A673 (cell line): ENCODE results near the gene ATP8A2. TPM values are rescaled to one million over a fixed set of nuclear protein-coding genes. Genes with fewer than 3 reads are reported as not detected.

Experiments used
- BruUV-seq: library from RNA; stranded (reverse); fragments of 400-500 nt; replicated peaks from 2 replicates; lab custom pipeline; 2021; lab: Mats Ljungman, UMichigan
- CTCF ChIA-PET: fragments of 300-600 bp; sonication (Branson Sonifier 250); formaldehyde crosslinking; loops from one replicate; lab custom pipeline; 2022; ENCODE audit warnings: antibody characterized with exemption; lab: Charles Lee
- POLR2A ChIA-PET: fragments of 300-600 bp; sonication (Branson Sonifier 250); formaldehyde crosslinking; loops from one replicate; lab custom pipeline; 2022; ENCODE audit warnings: antibody characterized with exemption; ENCODE audit not compliant: low non-redundant PET; lab: Charles Lee
- DNase-seq: peaks from one replicate; pipeline ENCODE4 v3.0.0-alpha.2; 2015; ENCODE audit warnings: low spot score
- H3K27ac ChIP-seq: fragments of 200-600 bp; sonication (generic); 2 replicates; pipeline ENCODE4 v1.5.1; 2016; ENCODE audit warnings: mixed run types, low read depth, mild to moderate bottlenecking, mixed read lengths, antibody characterized with exemption, low read length; ENCODE audit not compliant: poor library complexity, severe bottlenecking
- H3K27me3 ChIP-seq: fragments of 200-600 bp; sonication (generic); replicated peaks from 2 replicates; pipeline ENCODE4 v1.6.1; 2017; ENCODE audit warnings: mixed run types, low read depth, mild to moderate bottlenecking, mixed read lengths, antibody characterized with exemption, low read length; ENCODE audit not compliant: insufficient read depth, poor library complexity
- H3K36me3 ChIP-seq: fragments of 200-600 bp; sonication (generic); 2 replicates; pipeline ENCODE4 v1.6.1; 2016; ENCODE audit warnings: mixed run types, mild to moderate bottlenecking, mixed read lengths, antibody characterized with exemption, low read length; ENCODE audit not compliant: insufficient read depth, poor library complexity, severe bottlenecking
- H3K4me1 ChIP-seq: fragments of 200-600 bp; sonication (generic); 2 replicates; pipeline ENCODE4 v1.6.1; 2017; ENCODE audit warnings: mixed run types, mild to moderate bottlenecking, mixed read lengths, antibody characterized with exemption, low read length; ENCODE audit not compliant: insufficient read depth, poor library complexity, severe bottlenecking
- H3K4me3 ChIP-seq: fragments of 200-600 bp; sonication (generic); 2 replicates; pipeline ENCODE4 v1.5.1; 2016; ENCODE audit warnings: low read depth, mixed run types, mild to moderate bottlenecking, mixed read lengths, low read length; ENCODE audit not compliant: poor library complexity, severe bottlenecking
- H3K9me3 ChIP-seq: fragments of 200-600 bp; sonication (generic); 2 replicates; pipeline ENCODE4 v1.6.1; 2016; ENCODE audit warnings: mixed run types, low read depth, mild to moderate bottlenecking, mixed read lengths, antibody characterized with exemption, low read length; ENCODE audit not compliant: poor library complexity, severe bottlenecking
- CTCF ChIP-seq: fragments of 300-800, 200-600 bp; sonication (generic); conservative IDR thresholded peaks from 2 replicates; pipeline ENCODE4 v1.5.1; 2017; ENCODE audit warnings: low read depth, mild to moderate bottlenecking, antibody characterized with exemption, low read length, moderate library complexity, mixed read lengths
- EZH2 ChIP-seq: fragments of 200-600 bp; sonication (generic); IDR thresholded peaks from 2 replicates; pipeline ENCODE4 v1.6.1; 2017; ENCODE audit warnings: borderline replicate concordance, low read depth, mild to moderate bottlenecking, mixed read lengths, antibody characterized with exemption, low read length; ENCODE audit not compliant: poor library complexity, severe bottlenecking
- intact Hi-C: fragments of 100-400 bp; cut with micrococcal nuclease; formaldehyde crosslinking; loops from one replicate; pipeline ENCODE4 v1.10.0; 2022; ENCODE audit not compliant: unreplicated experiment
- total RNA-seq: library from RNA; stranded (reverse); gene quantifications from 2 replicates; pipeline ENCODE4 v1.2.3, GENCODE V29; 2021

ATP8A2 gene
- total RNA-seq, 1 experiment from 2014 or later: 0.92 TPM

DNA sequence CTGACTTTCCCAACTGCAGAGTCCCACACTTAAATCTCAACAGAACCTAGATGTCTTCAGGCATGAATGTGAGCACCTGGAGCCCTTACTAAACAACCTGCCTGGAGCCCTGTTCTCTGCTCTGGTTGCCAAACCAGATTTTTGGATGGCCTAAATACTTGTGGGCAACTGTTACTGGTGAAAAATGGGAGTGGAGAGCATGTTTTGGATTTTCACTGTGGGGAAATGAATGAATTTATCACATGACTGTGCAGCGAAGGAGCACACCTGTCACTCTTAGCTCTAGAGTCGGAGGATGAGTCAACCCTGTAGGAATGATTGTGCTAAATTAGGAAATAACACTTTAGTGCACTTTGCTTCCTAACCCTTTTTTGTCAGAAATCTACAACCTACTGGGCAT lies 649.7 kb downstream of the ATP8A2 start:
- CTCF ChIA-PET: no interaction called here

DNA sequence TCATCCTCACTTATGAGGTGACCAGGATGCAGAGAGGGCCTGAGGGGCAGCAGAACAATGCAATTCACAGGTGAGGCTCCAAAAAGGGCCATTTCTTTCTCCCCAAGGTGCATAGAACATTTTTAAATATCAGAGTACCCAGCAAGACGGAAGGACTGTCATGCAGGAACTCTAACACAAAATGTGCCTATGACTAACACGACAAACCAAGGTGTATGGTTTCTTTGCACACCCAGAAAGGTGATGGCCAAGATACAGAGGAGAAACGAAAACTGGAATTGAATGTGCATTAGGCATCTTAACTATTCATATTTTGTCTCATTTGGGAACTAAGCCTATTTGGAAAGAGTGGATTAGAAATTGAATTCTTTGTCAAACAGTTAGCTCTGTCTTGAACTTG lies 650.2 kb downstream of the ATP8A2 start:
- TF ChIP-seq CTCF (no peak), EZH2 (no peak)
- H3K36me3 ChIP-seq: no peaks in the 10 kb centered on the region
- no peaks in the 10 kb centered on the region for H3K9me3 ChIP-seq
- no peak for DNase-seq
- intact Hi-C loops: no loop called here
- CTCF ChIA-PET: no interaction called here
- POLR2A ChIA-PET: no interaction called here
- BruUV-seq: no TSS peak
- peaks cover 12% of the 10 kb centered on the region for H3K4me1 ChIP-seq
- no peaks in the 10 kb centered on the region for H3K27me3 ChIP-seq
- no peak overlapping the region for H3K4me3 ChIP-seq
- H3K27ac ChIP-seq: no peak overlapping the region

More for the DNA sequence above, 649.7 kb downstream of the ATP8A2 start:
- Histone ChIP-seq H3K27ac (no peak overlapping the region), H3K4me3 (no peak overlapping the region), H3K27me3 (no peaks in the 10 kb centered on the region), H3K36me3 (no peaks in the 10 kb centered on the region), H3K9me3 (no peaks in the 10 kb centered on the region), H3K4me1 (peaks cover 15% of the 10 kb centered on the region)
- TF ChIP-seq EZH2 (no peak), CTCF (no peak)
- no peak for DNase-seq
- POLR2A ChIA-PET: no interaction called here
- BruUV-seq: no TSS peak
- intact Hi-C loops: no loop called here

DNA sequence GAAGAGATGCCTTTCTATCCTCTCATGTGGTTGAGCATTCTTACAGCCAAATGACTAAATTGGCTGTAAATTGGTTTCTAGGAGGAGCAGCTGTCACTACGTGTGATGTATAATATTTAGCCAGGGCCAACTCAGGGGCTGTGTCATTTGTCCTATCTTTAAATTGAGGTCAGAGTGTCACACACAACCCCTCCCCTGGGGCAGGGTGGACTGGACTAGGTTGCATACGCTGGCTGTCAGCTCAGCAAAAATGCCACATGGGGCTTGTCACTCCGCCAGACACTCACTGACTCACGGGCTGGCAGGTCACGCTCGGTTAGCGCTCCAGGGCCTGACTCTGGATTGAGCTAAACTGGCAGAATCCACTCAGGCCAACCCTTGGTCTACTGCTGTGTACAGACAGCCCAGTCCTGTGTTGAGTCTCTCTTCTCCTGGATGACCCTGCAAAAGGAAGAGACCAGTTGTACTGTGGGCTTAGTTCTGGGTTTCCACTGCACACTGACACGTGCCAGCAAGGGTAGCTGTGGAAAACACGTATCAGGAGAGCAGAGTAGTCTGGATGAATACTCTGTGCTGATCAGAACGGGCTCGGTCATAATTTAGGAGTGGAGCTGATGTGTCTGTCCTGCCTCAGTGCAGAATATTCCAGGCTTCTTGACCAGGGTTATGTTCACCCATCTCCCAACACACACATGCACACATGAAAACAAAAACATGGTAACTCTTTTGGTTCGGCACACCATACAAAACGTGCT lies 650.9 kb downstream of the ATP8A2 start:
- peaks cover 5% of the 10 kb centered on the region for H3K4me1 ChIP-seq
- no peaks in the 10 kb centered on the region for H3K9me3 ChIP-seq
- intact Hi-C loops: no loop called here
- no peaks in the 10 kb centered on the region for H3K36me3 ChIP-seq
- ChIA-PET POLR2A (no interaction called here), CTCF (no interaction called here)
- TF ChIP-seq CTCF (no peak), EZH2 (no peak)
- no peaks in the 10 kb centered on the region for H3K27me3 ChIP-seq
- BruUV-seq: no TSS peak
- peak; percentile 48 for DNase-seq
- H3K27ac ChIP-seq: no peak overlapping the region
- no peak overlapping the region for H3K4me3 ChIP-seq
